ENCODE results near the gene PLCB1. TPM values are rescaled to one million over a fixed set of nuclear protein-coding genes. Genes with fewer than 3 reads are reported as not detected.

PLCB1 gene
- total RNA-seq, 2 experiments from 2014 or later: 3.1 to 3.6 TPM

- intact Hi-C loops (cut with micrococcal nuclease): no loop called here
- no peaks in the 10 kb centered on the region for H3K36me3 Mint-ChIP-seq (ENCODE audit: low read depth)
- no peak overlapping the region for H3K4me3 Mint-ChIP-seq
- TF ChIP-seq CTCF (IDR thresholded peaks at IDR 0.05): no peak
- H3K27me3 Mint-ChIP-seq: no peaks in the 10 kb centered on the region
- DNase-seq: no peak
- ChIA-PET POLR2A (no interaction called here), CTCF (interaction anchor here (0.7 to 2.4 kb wide), 5 partner anchors 12 to 358 kb away, joined by 3 to 16 read pairs (median 3); no protein-coding TSS in a partner anchor)
- no peaks in the 10 kb centered on the region for H3K9me3 Mint-ChIP-seq
- no peak overlapping the region for H3K27ac Mint-ChIP-seq
- H3K4me1 Mint-ChIP-seq (ENCODE audit: low read depth): peaks cover 10% of the 10 kb centered on the region
- ATAC-seq: no peak
Measured at GRCh38 chr20:8401556-8401955, 269.5 kb downstream of the PLCB1 start.

- DNase-seq (no peak), ATAC-seq (no peak)
- H3K4me3 Mint-ChIP-seq: no peak overlapping the region
- H3K27ac Mint-ChIP-seq: no peak overlapping the region
- intact Hi-C loops (cut with micrococcal nuclease): no loop called here
- POLR2A ChIA-PET: no interaction called here
- CTCF ChIA-PET: interaction anchor here (2.3 kb wide), 1 partner anchor 13 kb away, joined by 16 read pairs; no protein-coding TSS in a partner anchor
- H3K36me3 Mint-ChIP-seq (ENCODE audit: low read depth): no peaks in the 10 kb centered on the region
- H3K4me1 Mint-ChIP-seq (ENCODE audit: low read depth): peaks cover 10% of the 10 kb centered on the region
- H3K27me3 Mint-ChIP-seq: no peaks in the 10 kb centered on the region
- H3K9me3 Mint-ChIP-seq: no peaks in the 10 kb centered on the region
- TF ChIP-seq CTCF (IDR thresholded peaks at IDR 0.05): no peak
Measured at GRCh38 chr20:8402798-8403197, 270.7 kb downstream of the PLCB1 start.

GRCh38 chr20:8404912-8405635 lies 273.0 kb downstream of the PLCB1 start:
- TF ChIP-seq CTCF (IDR thresholded peaks at IDR 0.05): no peak
- ChIA-PET POLR2A (interaction anchor here (0.6 kb wide), 1 partner anchor 80 kb away, joined by 3 read pairs; no protein-coding TSS in a partner anchor), CTCF (interaction anchor here (1.7 to 2.7 kb wide), 2 partner anchors 317 to 361 kb away, joined by 6 to 9 read pairs; no protein-coding TSS in a partner anchor)
- Mint-ChIP-seq H3K9me3 (no peaks in the 10 kb centered on the region), H3K27me3 (no peaks in the 10 kb centered on the region), H3K36me3 (ENCODE audit: low read depth) (no peaks in the 10 kb centered on the region), H3K27ac (no peak overlapping the region), H3K4me3 (no peak overlapping the region), H3K4me1 (ENCODE audit: low read depth) (peaks cover 5% of the 10 kb centered on the region)
- intact Hi-C loops (cut with micrococcal nuclease): no loop called here
- ATAC-seq (no peak), DNase-seq (no peak)

GRCh38 chr20:8406391-8406790 lies 274.3 kb downstream of the PLCB1 start:
- Mint-ChIP-seq H3K36me3 (ENCODE audit: low read depth) (no peaks in the 10 kb centered on the region), H3K27ac (no peak overlapping the region), H3K4me3 (no peak overlapping the region), H3K9me3 (no peaks in the 10 kb centered on the region), H3K4me1 (ENCODE audit: low read depth) (no peaks in the 10 kb centered on the region), H3K27me3 (no peaks in the 10 kb centered on the region)
- TF ChIP-seq CTCF (IDR thresholded peaks at IDR 0.05): no peak
- ChIA-PET CTCF (interaction anchor here (1.7 to 2.7 kb wide), 2 partner anchors 315 to 362 kb away, joined by 6 to 9 read pairs; no protein-coding TSS in a partner anchor), POLR2A (no interaction called here)
- DNase-seq: no peak
- intact Hi-C loops (cut with micrococcal nuclease): no loop called here
- no peak for ATAC-seq

- H3K36me3 Mint-ChIP-seq (ENCODE audit: low read depth): no peaks in the 10 kb centered on the region
- POLR2A ChIA-PET: no interaction called here
- H3K4me3 Mint-ChIP-seq: no peak overlapping the region
- H3K9me3 Mint-ChIP-seq: no peaks in the 10 kb centered on the region
- ATAC-seq: no peak
- TF ChIP-seq CTCF (IDR thresholded peaks at IDR 0.05): no peak
- no peak overlapping the region for H3K27ac Mint-ChIP-seq
- no peaks in the 10 kb centered on the region for H3K27me3 Mint-ChIP-seq
- intact Hi-C loops (cut with micrococcal nuclease): no loop called here
- no peak for DNase-seq
- H3K4me1 Mint-ChIP-seq (ENCODE audit: low read depth): no peaks in the 10 kb centered on the region
- CTCF ChIA-PET: no interaction called here
Measured at GRCh38 chr20:8408587-8409307, 276.7 kb downstream of the PLCB1 start.
